K562 (cell line): ENCODE results near the gene LAPTM5. TPM values are rescaled to one million over a fixed set of nuclear protein-coding genes. Genes with fewer than 3 reads are reported as not detected.

Experiments used
- ATAC-seq: fragments of 200-7000 bp; cut with Tn5 transposase; 3 replicates; pipeline ENCODE4 v1.9.1; 2020; ENCODE audit warnings: moderate library complexity
- BruUV-seq: library from RNA; stranded (reverse); fragments of 400-500 nt; replicated peaks from 2 replicates; lab custom pipeline; 2021; lab: Mats Ljungman, UMichigan
- CTCF ChIA-PET: fragments of 300-600 bp; formaldehyde crosslinking; extraction: SDS; loops from one replicate; lab custom pipeline; 2021; ENCODE audit warnings: low intra/inter-chr PET ratio; lab: Yijun Ruan, JAX
- POLR2A ChIA-PET: fragments of 300-600, 350-650 bp; sonication (Branson Sonifier 250); formaldehyde crosslinking; extraction: SDS; loops from one replicate; lab custom pipeline; 2021; ENCODE audit warnings: antibody characterized with exemption, inconsistent platforms; lab: Yijun Ruan, JAX
- DNase-seq, 4 experiments: peaks; one replicate each; pipeline versions ENCODE4 v3.0.0 to v3.0.0-alpha.2; 2011 to 2018; ENCODE audit warnings: low spot score in 3 of 4, mixed read lengths in 3 of 4; ENCODE audit errors: extremely low read depth in 1 of 4
- FAIRE-seq: peaks from 2 replicates; lab custom pipeline; 2011; peaks lifted over from hg19 to GRCh38; lab: Jason Lieb, UNC
- H2AFZ ChIP-seq: 2 replicates; pipeline ENCODE4 v1.6.0; 2011; ENCODE audit warnings: low read depth, low read length, control low read depth, inconsistent platforms
- H3K27ac ChIP-seq: fragments of 200-600 bp; 3 replicates; pipeline ENCODE4 v1.8.0; 2011; ENCODE audit warnings: low read depth, mild to moderate bottlenecking, control low read depth, inconsistent platforms, low read length, moderate library complexity, mixed read lengths; ENCODE audit errors: extremely low read depth
- H3K27me3 ChIP-seq, 2 experiments: fragments of 300-600 bp in 1 of 2; 2 replicates in 1 of 2; 3 replicates in 1 of 2; pipeline versions ENCODE4 v1.6.0 to v1.8.0; 2011; ENCODE audit warnings: inconsistent platforms in 2 of 2, low read length in 2 of 2, mild to moderate bottlenecking in 1 of 2, mixed read lengths in 1 of 2, moderate library complexity in 1 of 2; ENCODE audit not compliant: control insufficient read depth in 2 of 2, insufficient read depth in 2 of 2
- H3K36me3 ChIP-seq: fragments of 300-600 bp; 3 replicates; pipeline ENCODE4 v1.8.0; 2011; ENCODE audit warnings: mild to moderate bottlenecking, low read length, inconsistent platforms; ENCODE audit not compliant: control insufficient read depth, insufficient read depth
- H3K4me1 ChIP-seq, 2 experiments: fragments of 200-600 bp in 1 of 2; replicated peaks in 1 of 2; 2 replicates in 1 of 2; 3 replicates in 1 of 2; pipeline versions ENCODE4 v1.5.1 to v1.8.0; 2011; ENCODE audit warnings: inconsistent platforms in 2 of 2, low read length in 2 of 2, mild to moderate bottlenecking in 1 of 2, mixed read lengths in 1 of 2, moderate library complexity in 1 of 2; ENCODE audit not compliant: control insufficient read depth in 2 of 2, insufficient read depth in 2 of 2
- H3K4me2 ChIP-seq: 2 replicates; pipeline ENCODE4 v1.6.1; 2011; ENCODE audit warnings: low read length, control low read depth, inconsistent platforms, mixed read lengths; ENCODE audit not compliant: insufficient read depth
- H3K4me3 ChIP-seq: fragments of 200-600 bp; sonication (generic), shearing (Covaris generic); 2 replicates; pipeline ENCODE4 v1.5.1; 2016; ENCODE audit warnings: control low read depth, inconsistent platforms
- H3K79me2 ChIP-seq: fragments of 200-600 bp; 3 replicates; pipeline ENCODE4 v1.8.0; 2011; ENCODE audit warnings: low read length, inconsistent platforms; ENCODE audit not compliant: control insufficient read depth, insufficient read depth
- H3K9ac ChIP-seq, 2 experiments: 2 replicates each; pipeline versions ENCODE4 v1.6.0 to v1.6.1; 2011; ENCODE audit warnings: low read depth in 2 of 2, low read length in 2 of 2, control low read depth in 1 of 2, inconsistent platforms in 1 of 2, mild to moderate bottlenecking in 1 of 2, mixed read lengths in 1 of 2; ENCODE audit not compliant: insufficient read depth in 1 of 2
- H3K9me1 ChIP-seq: one replicate; pipeline ENCODE4 v1.6.0; 2011; ENCODE audit warnings: inconsistent platforms, mild to moderate bottlenecking, low read length, moderate library complexity; ENCODE audit not compliant: control insufficient read depth, insufficient read depth
- H3K9me3 ChIP-seq: replicated peaks from 2 replicates; pipeline ENCODE4 v1.5.1; 2011; ENCODE audit warnings: low read depth, low read length, inconsistent platforms; ENCODE audit not compliant: control insufficient read depth, insufficient read depth
- H4K20me1 ChIP-seq: replicated peaks from 2 replicates; pipeline ENCODE4 v1.6.1; 2011; ENCODE audit warnings: low read length, inconsistent platforms, mixed read lengths; ENCODE audit not compliant: control insufficient read depth, insufficient read depth
- CC2D1A ChIP-seq: fragments of 450-650 bp; IDR thresholded peaks from 2 replicates; pipeline ENCODE4 v1.6.1; 2017; ENCODE audit warnings: mild to moderate bottlenecking
- CREBBP ChIP-seq: IDR thresholded peaks from one replicate; pipeline ENCODE4 v1.6.1; 2012; ENCODE audit warnings: low read depth, mild to moderate bottlenecking, control low read depth, inconsistent platforms, low read length
- DMBX1 ChIP-seq: fragments of 250-450 bp; sonication (Bioruptor Pico); IDR thresholded peaks from 2 replicates; pipeline ENCODE4 v1.8.0; 2022; ENCODE audit warnings: inconsistent platforms, mild to moderate bottlenecking, moderate library complexity, borderline replicate concordance
- ETV1 ChIP-seq: fragments of 450-650 bp; conservative IDR thresholded peaks from 2 replicates; pipeline ENCODE4 v1.6.1; 2016; ENCODE audit warnings: missing genetic modification characterization, control low read depth, low read depth, missing compliant biosample characterization
- ETV5 ChIP-seq: sonication (generic); formaldehyde crosslinking; IDR thresholded peaks from 2 replicates; pipeline ENCODE4 v1.4.0; 2020; ENCODE audit warnings: low read depth, mild to moderate bottlenecking, missing genetic modification reagents
- LCOR ChIP-seq: sonication (generic); formaldehyde crosslinking; IDR thresholded peaks from 2 replicates; pipeline ENCODE4 v1.8.0; 2022; ENCODE audit warnings: mild to moderate bottlenecking, missing genetic modification reagents
- MAFK ChIP-seq: IDR thresholded peaks from 2 replicates; pipeline ENCODE4 v1.6.1; 2011; ENCODE audit warnings: low read length, improper control_type of control experiment
- MED1 ChIP-seq: sonication (generic); formaldehyde crosslinking; IDR thresholded peaks from 2 replicates; pipeline ENCODE4 v1.8.1; 2023; ENCODE audit warnings: missing genetic modification reagents, borderline replicate concordance
- MEF2A ChIP-seq: IDR thresholded peaks from 2 replicates; pipeline ENCODE4 v1.6.1; 2011; ENCODE audit warnings: low read depth, mild to moderate bottlenecking, low read length, moderate library complexity; ENCODE audit not compliant: control insufficient read depth
- MXD1 ChIP-seq: fragments of 250-450 bp; sonication (Bioruptor Pico); IDR thresholded peaks from 2 replicates; pipeline ENCODE4 v1.8.0; 2021; ENCODE audit warnings: borderline replicate concordance, mild to moderate bottlenecking, moderate library complexity; ENCODE audit not compliant: poor library complexity, severe bottlenecking
- PKNOX1 ChIP-seq: fragments of 450-650 bp; IDR thresholded peaks from 2 replicates; pipeline ENCODE4 v1.6.1; 2016
- RBM17 ChIP-seq: fragments of 200-400 bp; formaldehyde crosslinking; IDR thresholded peaks from 2 replicates; pipeline ENCODE4 v1.6.1; 2017; ENCODE audit warnings: low read depth, mild to moderate bottlenecking, low read length, borderline replicate concordance
- RUNX1 ChIP-seq: sonication (generic); IDR thresholded peaks from 2 replicates; pipeline ENCODE4 v1.6.1; 2016; ENCODE audit warnings: antibody characterized with exemption, low read depth
- THRAP3 ChIP-seq: fragments of 450-650 bp; IDR thresholded peaks from 2 replicates; pipeline ENCODE4 v1.6.1; 2016; ENCODE audit warnings: mild to moderate bottlenecking, inconsistent platforms, borderline replicate concordance
- ZNF644 ChIP-seq: fragments of 200-800 bp; sonication (Bioruptor generic); IDR thresholded peaks from 2 replicates; pipeline ENCODE4 v1.6.1; 2016; ENCODE audit warnings: low read depth, missing genetic modification characterization, missing compliant biosample characterization
- WGBS: fragments of 100-300 bp; shearing (Covaris generic); methylation state at CpG from one replicate; pipeline ENCODE4 v1.1.6; 2016; ENCODE audit warnings: low coverage, mixed read lengths; ENCODE audit not compliant: insufficient coverage; ENCODE audit errors: missing lambda C conversion rate; 5-methylcytosine and 5-hydroxymethylcytosine counted together
- in situ Hi-C: fragments of 300-500 bp; cut with MboI; formaldehyde crosslinking; loops from 4 replicates; pipeline ENCODE4 v1.15.0; 2018; ENCODE audit warnings: inconsistent platforms, mixed read lengths
- intact Hi-C: fragments of 100-400 bp; cut with micrococcal nuclease; formaldehyde crosslinking; loops from 2 replicates; pipeline ENCODE4 v1.14.2; 2022
- polyA plus RNA-seq, 8 experiments: library from polyadenylated mRNA; depleted of rRNA in 4 of 8; stranded (reverse) in 5 of 8; unstranded in 3 of 8; fragments of >200 nt; fragmentation: Nextera tagmentation in 2 of 8; fragmentation: Illumina TruSeq in 1 of 8; extraction: Ambion mirVana in 2 of 8; extraction: Trizol in 1 of 8; gene quantifications; 2 replicates each; pipeline versions ENCODE4 v1.2.1 to v1.2.3, GENCODE V29; 2011 to 2014; ENCODE audit warnings: inconsistent platforms in 1 of 8, missing spikeins in 1 of 8
- total RNA-seq, 7 experiments: library from RNA; depleted of rRNA in 6 of 7; stranded (reverse); fragments of >200 nt in 6 of 7; fragmentation: Illumina TruSeq in 2 of 7; extraction: Trizol in 2 of 7; gene quantifications; 2 replicates each; pipeline versions ENCODE4 v1.2.1 to v1.2.3, GENCODE V29; 2011 to 2021; ENCODE audit warnings: low replicate concordance in 1 of 7
- TF ChIP-seq, protein P1 (sequence below): fragments of 450-650 bp; IDR thresholded peaks from 2 replicates; pipeline ENCODE4 v1.6.1; 2017; ENCODE audit warnings: antibody characterized with exemption, mild to moderate bottlenecking

Gene LAPTM5
- total and polyA plus RNA-seq, 9 of the 15 experiments (the other 6 are each of a cell fraction or from before 2014, with no cell fraction given) = 2.4 to 47.3 (median 20.3) TPM

- ATAC-seq (no peak), DNase-seq (no peak), FAIRE-seq (no peak)
- in situ Hi-C loops (loop anchor here (10.0 kb wide), 1 partner anchor 1481 kb away; no protein-coding TSS in a partner anchor), intact Hi-C loops (loop anchor here (5.0 to 10.0 kb wide), 5 partner anchors 298 to 1463 kb away; no protein-coding TSS in a partner anchor)
- peaks cover 10 to 43% of the 10 kb centered on the region in 2 experiments; a peak in 4 of 5 replicates for H3K27me3 ChIP-seq
- POLR2A ChIA-PET = no interaction called here
- H3K36me3 ChIP-seq = no peaks in the 10 kb centered on the region
- no peak overlapping the region for H2AFZ ChIP-seq
- H3K27ac ChIP-seq = no peak overlapping the region
- CTCF ChIA-PET = no interaction called here
- no TSS peak for BruUV-seq
- peaks cover 0 to 6% of the 10 kb centered on the region in 2 experiments; a peak in 3 of 5 replicates for H3K4me1 ChIP-seq
- H3K4me3 ChIP-seq = no peak overlapping the region
- 1% methylated on average over 4 of the region's 4 CpGs for WGBS
- no peak overlapping the region for H3K4me2 ChIP-seq
- no peaks in the 10 kb centered on the region for H3K9me1 ChIP-seq
- H3K79me2 ChIP-seq = no peaks in the 10 kb centered on the region
- no peaks in the 10 kb centered on the region; the same call in 1 of the 2 replicates for H3K9me3 ChIP-seq
- no peak overlapping the region for H3K9ac ChIP-seq
- H4K20me1 ChIP-seq = no peaks in the 10 kb centered on the region
- no peak for TF ChIP-seq MAFK
- TF ChIP-seq, protein P1, sequence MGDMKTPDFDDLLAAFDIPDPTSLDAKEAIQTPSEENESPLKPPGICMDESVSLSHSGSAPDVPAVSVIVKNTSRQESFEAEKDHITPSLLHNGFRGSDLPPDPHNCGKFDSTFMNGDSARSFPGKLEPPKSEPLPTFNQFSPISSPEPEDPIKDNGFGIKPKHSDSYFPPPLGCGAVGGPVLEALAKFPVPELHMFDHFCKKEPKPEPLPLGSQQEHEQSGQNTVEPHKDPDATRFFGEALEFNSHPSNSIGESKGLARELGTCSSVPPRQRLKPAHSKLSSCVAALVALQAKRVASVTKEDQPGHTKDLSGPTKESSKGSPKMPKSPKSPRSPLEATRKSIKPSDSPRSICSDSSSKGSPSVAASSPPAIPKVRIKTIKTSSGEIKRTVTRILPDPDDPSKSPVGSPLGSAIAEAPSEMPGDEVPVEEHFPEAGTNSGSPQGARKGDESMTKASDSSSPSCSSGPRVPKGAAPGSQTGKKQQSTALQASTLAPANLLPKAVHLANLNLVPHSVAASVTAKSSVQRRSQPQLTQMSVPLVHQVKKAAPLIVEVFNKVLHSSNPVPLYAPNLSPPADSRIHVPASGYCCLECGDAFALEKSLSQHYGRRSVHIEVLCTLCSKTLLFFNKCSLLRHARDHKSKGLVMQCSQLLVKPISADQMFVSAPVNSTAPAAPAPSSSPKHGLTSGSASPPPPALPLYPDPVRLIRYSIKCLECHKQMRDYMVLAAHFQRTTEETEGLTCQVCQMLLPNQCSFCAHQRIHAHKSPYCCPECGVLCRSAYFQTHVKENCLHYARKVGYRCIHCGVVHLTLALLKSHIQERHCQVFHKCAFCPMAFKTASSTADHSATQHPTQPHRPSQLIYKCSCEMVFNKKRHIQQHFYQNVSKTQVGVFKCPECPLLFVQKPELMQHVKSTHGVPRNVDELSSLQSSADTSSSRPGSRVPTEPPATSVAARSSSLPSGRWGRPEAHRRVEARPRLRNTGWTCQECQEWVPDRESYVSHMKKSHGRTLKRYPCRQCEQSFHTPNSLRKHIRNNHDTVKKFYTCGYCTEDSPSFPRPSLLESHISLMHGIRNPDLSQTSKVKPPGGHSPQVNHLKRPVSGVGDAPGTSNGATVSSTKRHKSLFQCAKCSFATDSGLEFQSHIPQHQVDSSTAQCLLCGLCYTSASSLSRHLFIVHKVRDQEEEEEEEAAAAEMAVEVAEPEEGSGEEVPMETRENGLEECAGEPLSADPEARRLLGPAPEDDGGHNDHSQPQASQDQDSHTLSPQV = no peak
- TF ChIP-seq MED1 (CRISPR knock-in tag) = no peak
- no peak for TF ChIP-seq CREBBP
- no peak for TF ChIP-seq DMBX1
- no peak for TF ChIP-seq RBM17
- no peak for TF ChIP-seq ETV1 (tag)
- TF ChIP-seq PKNOX1 = no peak
- TF ChIP-seq ETV5 = no peak
- TF ChIP-seq MEF2A = no peak
- no peak for TF ChIP-seq ZNF644 (tag)
- TF ChIP-seq MXD1 (CRISPR knock-in tag) = no peak
- no peak for TF ChIP-seq THRAP3
- TF ChIP-seq CC2D1A = no peak
- TF ChIP-seq RUNX1 = no peak
- no peak for TF ChIP-seq LCOR (CRISPR knock-in tag)
These were observed 51.9 kb downstream of the LAPTM5 start for GRCh38 chr1:30705698-30706097.
